MM.1S (cell line): Measurements from ENCODE around the gene FEZ2.

Experiments
- EZH2 ChIP-seq: fragments of 300-600 bp; sonication (generic); optimal IDR thresholded peaks from 2 replicates; pipeline ENCODE3; 2017; ENCODE audit warnings: low read depth, mild to moderate bottlenecking, antibody characterized with exemption, low read length, mixed read lengths
- EZH2phosphoT487 ChIP-seq: fragments of 300-600 bp; sonication (generic); IDR thresholded peaks from 2 replicates; pipeline ENCODE4 v1.6.1; 2018; ENCODE audit warnings: antibody characterized with exemption, low read length
- TF ChIP-seq, protein P1 (sequence below): fragments of 300-600 bp; sonication (generic); IDR thresholded peaks from 2 replicates; pipeline ENCODE4 v1.5.1; 2016; ENCODE audit warnings: antibody characterized with exemption, low read length, mixed read lengths

- TF ChIP-seq, protein P1, sequence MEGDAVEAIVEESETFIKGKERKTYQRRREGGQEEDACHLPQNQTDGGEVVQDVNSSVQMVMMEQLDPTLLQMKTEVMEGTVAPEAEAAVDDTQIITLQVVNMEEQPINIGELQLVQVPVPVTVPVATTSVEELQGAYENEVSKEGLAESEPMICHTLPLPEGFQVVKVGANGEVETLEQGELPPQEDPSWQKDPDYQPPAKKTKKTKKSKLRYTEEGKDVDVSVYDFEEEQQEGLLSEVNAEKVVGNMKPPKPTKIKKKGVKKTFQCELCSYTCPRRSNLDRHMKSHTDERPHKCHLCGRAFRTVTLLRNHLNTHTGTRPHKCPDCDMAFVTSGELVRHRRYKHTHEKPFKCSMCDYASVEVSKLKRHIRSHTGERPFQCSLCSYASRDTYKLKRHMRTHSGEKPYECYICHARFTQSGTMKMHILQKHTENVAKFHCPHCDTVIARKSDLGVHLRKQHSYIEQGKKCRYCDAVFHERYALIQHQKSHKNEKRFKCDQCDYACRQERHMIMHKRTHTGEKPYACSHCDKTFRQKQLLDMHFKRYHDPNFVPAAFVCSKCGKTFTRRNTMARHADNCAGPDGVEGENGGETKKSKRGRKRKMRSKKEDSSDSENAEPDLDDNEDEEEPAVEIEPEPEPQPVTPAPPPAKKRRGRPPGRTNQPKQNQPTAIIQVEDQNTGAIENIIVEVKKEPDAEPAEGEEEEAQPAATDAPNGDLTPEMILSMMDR: no peak
- no peak for TF ChIP-seq EZH2phosphoT487
- TF ChIP-seq EZH2: no peak
Measured at GRCh38 chr2:36578343-36579296, 19.3 kb downstream of the FEZ2 start.
